Ishikawa (cell line): Measurements from ENCODE around the gene NCF2.
A peak's percentile ranks its signal among the peaks of the same experiment; 100 is the strongest.

Experiments
- CEBPB ChIP-seq: IDR thresholded peaks from 2 replicates; pipeline ENCODE4 v1.6.1; 2012
- CREB1 ChIP-seq: IDR thresholded peaks from 2 replicates; pipeline ENCODE4 v1.6.1; 2012; ENCODE audit warnings: low read depth
- EGR1 ChIP-seq: IDR thresholded peaks from 2 replicates; pipeline ENCODE4 v1.6.1; 2012
- EP300 ChIP-seq: IDR thresholded peaks from 2 replicates; pipeline ENCODE4 v1.6.1; 2012; ENCODE audit warnings: borderline replicate concordance
- NFIC ChIP-seq: IDR thresholded peaks from 2 replicates; pipeline ENCODE4 v1.6.1; 2012
- RAD21 ChIP-seq: IDR thresholded peaks from 2 replicates; pipeline ENCODE4 v1.6.1; 2012; ENCODE audit warnings: low read depth
- TCF12 ChIP-seq: IDR thresholded peaks from 2 replicates; pipeline ENCODE4 v1.6.1; 2012; ENCODE audit warnings: low read depth
- YY1 ChIP-seq: IDR thresholded peaks from 2 replicates; pipeline ENCODE4 v1.6.1; 2012; ENCODE audit warnings: low read depth
- ZBTB7A ChIP-seq: IDR thresholded peaks from 2 replicates; pipeline ENCODE4 v1.6.1; 2012; ENCODE audit warnings: low read depth
- TF ChIP-seq, protein P1 (sequence below): IDR thresholded peaks from 2 replicates; pipeline ENCODE4 v1.6.1; 2012
- TF ChIP-seq, protein P2 (sequence below): IDR thresholded peaks from 2 replicates; pipeline ENCODE4 v1.6.1; 2012; ENCODE audit warnings: low read depth, mild to moderate bottlenecking

DNA sequence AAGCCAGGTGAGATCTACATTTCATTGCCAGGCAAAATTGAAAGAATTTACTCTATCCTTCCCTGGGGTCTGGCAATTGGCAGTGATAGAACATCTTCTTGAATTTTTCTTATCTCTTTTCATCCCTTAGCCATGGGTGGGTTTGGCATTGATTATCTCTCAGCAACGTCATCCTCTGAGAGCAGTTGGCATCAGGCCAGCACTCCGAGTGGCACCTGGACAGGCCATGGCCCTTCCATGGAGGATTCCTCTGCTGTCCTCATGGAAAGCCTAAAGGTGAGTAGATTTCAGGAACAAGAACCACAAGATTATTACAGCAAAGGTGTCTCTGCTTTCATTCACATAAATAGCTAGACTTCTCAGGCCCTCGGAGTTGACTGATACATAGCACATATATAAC is 39.3 kb downstream of the NCF2 start:
- no peak for TF ChIP-seq EGR1
- TF ChIP-seq CEBPB: no peak
- no peak for TF ChIP-seq RAD21
- TF ChIP-seq, protein P1, sequence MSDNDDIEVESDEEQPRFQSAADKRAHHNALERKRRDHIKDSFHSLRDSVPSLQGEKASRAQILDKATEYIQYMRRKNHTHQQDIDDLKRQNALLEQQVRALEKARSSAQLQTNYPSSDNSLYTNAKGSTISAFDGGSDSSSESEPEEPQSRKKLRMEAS: no peak
- no peak for TF ChIP-seq ZBTB7A
- no peak for TF ChIP-seq YY1
- TF ChIP-seq TCF12: no peak
- TF ChIP-seq CREB1: no peak
- no peak for TF ChIP-seq EP300
- TF ChIP-seq, protein P2, sequence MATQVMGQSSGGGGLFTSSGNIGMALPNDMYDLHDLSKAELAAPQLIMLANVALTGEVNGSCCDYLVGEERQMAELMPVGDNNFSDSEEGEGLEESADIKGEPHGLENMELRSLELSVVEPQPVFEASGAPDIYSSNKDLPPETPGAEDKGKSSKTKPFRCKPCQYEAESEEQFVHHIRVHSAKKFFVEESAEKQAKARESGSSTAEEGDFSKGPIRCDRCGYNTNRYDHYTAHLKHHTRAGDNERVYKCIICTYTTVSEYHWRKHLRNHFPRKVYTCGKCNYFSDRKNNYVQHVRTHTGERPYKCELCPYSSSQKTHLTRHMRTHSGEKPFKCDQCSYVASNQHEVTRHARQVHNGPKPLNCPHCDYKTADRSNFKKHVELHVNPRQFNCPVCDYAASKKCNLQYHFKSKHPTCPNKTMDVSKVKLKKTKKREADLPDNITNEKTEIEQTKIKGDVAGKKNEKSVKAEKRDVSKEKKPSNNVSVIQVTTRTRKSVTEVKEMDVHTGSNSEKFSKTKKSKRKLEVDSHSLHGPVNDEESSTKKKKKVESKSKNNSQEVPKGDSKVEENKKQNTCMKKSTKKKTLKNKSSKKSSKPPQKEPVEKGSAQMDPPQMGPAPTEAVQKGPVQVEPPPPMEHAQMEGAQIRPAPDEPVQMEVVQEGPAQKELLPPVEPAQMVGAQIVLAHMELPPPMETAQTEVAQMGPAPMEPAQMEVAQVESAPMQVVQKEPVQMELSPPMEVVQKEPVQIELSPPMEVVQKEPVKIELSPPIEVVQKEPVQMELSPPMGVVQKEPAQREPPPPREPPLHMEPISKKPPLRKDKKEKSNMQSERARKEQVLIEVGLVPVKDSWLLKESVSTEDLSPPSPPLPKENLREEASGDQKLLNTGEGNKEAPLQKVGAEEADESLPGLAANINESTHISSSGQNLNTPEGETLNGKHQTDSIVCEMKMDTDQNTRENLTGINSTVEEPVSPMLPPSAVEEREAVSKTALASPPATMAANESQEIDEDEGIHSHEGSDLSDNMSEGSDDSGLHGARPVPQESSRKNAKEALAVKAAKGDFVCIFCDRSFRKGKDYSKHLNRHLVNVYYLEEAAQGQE: no peak
- 0 out of 2 replicates have a peak, but pooled peaks have one; percentile 25 for TF ChIP-seq NFIC
